Epithelial cell of esophagus (primary cell): ENCODE data around the gene NUDT13.
A peak's percentile ranks its signal among the peaks of the same experiment; 100 is the strongest.

Experiments
- DNase-seq: peaks from one replicate; pipeline ENCODE4 v3.0.0; 2010; ENCODE audit warnings: low read depth
- H3K4me3 ChIP-seq: 2 replicates; pipeline ENCODE4 v1.5.1; 2011; ENCODE audit warnings: mild to moderate bottlenecking, low read length, control low read depth
- TF ChIP-seq, protein P1 (sequence below): IDR thresholded peaks from 2 replicates; pipeline ENCODE4 v1.5.1; 2011; ENCODE audit warnings: low read depth, mild to moderate bottlenecking, low read length, control low read depth, inconsistent platforms; ENCODE audit not compliant: insufficient read depth; ENCODE audit errors: missing control alignments

Gene NUDT13

DNA sequence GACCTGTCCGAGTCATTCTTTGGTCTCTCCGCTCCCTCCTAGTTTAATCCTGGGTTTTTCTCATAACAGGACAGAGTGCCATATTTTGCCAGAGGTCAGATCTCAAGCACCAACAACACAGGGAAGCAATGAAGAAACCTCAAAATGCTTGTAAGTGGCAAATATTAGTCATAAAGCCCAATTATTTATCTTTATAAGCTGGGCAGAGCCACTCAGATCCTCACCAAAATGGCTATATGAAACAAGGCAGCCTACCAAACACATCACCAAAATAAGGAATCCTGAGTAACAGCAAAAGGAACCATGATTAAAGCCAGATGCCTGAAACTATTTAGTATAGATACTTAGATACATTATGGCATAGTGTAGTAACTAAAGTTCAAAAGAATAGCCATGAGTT lies 52.8 kb downstream of the NUDT13 start:
- no peak overlapping the region for H3K4me3 ChIP-seq
- TF ChIP-seq, protein P1, sequence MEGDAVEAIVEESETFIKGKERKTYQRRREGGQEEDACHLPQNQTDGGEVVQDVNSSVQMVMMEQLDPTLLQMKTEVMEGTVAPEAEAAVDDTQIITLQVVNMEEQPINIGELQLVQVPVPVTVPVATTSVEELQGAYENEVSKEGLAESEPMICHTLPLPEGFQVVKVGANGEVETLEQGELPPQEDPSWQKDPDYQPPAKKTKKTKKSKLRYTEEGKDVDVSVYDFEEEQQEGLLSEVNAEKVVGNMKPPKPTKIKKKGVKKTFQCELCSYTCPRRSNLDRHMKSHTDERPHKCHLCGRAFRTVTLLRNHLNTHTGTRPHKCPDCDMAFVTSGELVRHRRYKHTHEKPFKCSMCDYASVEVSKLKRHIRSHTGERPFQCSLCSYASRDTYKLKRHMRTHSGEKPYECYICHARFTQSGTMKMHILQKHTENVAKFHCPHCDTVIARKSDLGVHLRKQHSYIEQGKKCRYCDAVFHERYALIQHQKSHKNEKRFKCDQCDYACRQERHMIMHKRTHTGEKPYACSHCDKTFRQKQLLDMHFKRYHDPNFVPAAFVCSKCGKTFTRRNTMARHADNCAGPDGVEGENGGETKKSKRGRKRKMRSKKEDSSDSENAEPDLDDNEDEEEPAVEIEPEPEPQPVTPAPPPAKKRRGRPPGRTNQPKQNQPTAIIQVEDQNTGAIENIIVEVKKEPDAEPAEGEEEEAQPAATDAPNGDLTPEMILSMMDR = no peak
- DNase-seq = no peak

DNA sequence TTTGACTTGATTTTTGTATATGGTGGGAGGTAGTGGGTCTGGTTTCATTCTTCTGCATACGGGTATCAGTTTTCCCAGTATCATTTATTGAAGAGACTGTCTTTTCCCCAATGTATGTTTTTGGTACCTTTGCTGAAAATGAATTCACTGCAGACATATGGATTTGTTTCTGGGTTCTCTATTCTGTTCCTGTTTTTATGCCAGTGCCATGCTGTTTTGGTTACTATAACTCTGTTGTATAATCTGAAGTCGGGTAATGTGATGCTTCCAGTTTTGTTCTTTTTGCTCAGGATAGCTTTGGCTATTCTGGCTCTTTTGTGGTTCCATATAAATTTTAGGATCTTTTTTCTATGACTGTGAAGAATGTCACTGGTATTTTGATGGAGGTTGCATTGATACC lies 56.7 kb downstream of the NUDT13 start:
- peak overlapping the region; percentile 100 for H3K4me3 ChIP-seq
- DNase-seq = no peak
- TF ChIP-seq, protein P1 = no peak

DNA sequence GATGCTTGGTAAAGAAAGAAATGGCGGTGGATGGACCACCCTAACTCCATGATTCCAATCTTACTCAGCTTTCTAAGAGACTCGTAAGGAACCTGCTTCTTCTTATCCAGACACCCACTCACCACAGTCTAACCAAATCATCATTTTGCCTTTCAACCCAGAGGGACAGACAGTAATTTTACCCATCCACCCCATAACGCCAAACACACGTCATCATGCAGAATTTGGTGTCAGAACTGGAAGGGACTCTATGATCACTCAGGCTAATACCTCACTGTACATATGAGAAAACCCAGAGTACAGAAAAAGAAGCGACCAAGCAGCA lies 57.2 kb downstream of the NUDT13 start:
- H3K4me3 ChIP-seq = peak overlapping the region; percentile 100
- DNase-seq = no peak
- TF ChIP-seq, protein P1 = no peak

DNA sequence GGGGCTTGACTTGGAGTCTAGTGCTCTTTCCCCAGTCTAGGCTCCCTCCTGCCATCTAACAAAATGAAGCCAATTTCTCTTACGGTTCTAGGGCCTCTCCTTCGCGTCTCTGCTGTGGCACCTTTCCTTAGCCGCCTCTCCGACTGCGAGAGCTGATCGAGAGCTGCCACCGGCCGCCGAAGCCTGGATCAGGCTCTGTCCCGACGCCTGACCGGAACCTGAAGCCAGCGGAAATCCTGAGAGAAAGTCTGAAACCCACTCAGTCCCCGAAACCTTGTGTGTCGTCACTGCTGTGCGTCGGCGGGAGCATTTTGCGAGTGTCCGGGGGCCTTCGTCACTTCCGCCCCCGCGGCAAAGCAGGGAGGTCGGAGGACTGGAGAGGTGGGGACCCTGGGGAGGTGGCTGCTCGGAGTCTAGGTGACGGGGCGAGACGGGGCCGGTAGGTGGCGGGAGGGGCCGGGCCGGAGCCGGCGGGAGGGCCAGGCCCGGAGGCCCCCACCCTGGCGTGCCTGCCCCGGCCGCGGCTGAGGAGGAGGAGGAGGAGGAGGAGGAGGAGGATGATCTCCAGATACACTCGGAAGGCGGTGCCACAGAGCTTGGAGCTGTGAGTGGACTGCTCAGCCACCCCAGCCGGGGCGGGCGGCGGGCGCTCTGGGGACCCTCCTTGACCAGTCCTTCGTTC lies 57.7 kb downstream of the NUDT13 start, which contains the start of the genes ECD and FAM149B1:
Gene ECD (minus strand): TSS at position 226 of the 682 bp plus-strand sequence. CDS start 4,071 bp downstream, outside the sequence.
Gene FAM149B1 (plus strand): TSS at position 337 of the 682 bp plus-strand sequence. CDS start 221 bp downstream, at position 558.
- peak within 1 kb of the TSS; percentile 100 for H3K4me3 ChIP-seq
- peak; percentile 95 for DNase-seq
- TF ChIP-seq, protein P1 = no peak

DNA sequence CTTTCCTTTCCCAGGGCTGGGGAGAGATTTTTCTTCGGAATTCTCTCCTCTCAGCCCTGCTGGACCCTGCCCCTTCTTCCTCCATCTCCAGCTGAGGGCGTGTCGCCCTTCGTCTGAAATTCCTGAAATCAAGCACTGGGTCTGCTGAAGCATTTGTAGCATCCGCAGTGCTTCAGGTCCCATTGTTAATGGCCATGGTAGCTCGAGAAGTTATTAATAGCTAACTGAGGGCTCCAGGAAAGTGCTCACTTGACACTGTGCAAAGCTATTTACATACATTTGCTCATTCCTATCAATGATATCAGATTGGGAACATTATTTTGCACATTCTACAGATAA lies 58.2 kb downstream of the NUDT13 start:
- TF ChIP-seq, protein P1 = no peak
- DNase-seq = no peak
- H3K4me3 ChIP-seq = peak overlapping the region; percentile 100

DNA sequence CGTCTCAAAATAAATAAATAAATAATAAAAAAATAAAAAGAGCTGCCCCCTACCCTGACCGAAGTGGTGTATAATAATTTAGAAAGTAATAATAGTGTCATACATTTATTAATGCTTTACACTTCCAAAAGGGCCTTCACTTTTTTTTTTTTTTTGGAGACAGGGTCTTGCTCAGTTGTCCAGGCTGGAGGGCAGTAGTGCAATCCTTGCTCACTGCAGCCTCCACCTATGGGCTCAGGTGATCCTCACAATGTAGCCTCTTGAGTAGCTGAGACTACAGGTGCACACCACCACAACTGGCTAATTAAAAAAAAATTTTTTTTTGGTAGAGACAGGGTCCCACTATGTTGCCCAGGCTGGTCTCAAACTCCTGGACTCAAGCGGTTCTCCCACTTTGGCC lies 59.1 kb downstream of the NUDT13 start:
- H3K4me3 ChIP-seq = no peak overlapping the region
- DNase-seq = no peak
- TF ChIP-seq, protein P1 = no peak

DNA sequence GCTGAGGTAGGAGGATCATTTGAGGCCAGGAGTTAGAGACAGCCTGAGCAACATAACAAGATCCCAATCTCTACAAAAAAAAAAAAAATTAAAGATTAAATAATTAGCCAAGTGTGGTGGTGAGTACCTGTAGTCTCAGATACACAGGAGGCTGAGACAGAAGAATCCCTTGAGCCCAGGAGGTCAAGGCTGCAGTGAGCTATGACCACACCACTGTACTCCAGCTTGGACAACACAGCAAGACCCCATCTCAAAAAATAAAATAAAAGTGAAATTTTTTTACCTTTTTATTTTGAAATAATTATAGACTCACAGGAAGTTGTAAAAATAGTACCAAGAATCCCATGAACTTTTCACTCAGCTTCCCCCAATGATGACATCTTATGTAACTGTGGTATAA lies 62.6 kb downstream of the NUDT13 start:
- no peak for DNase-seq
- H3K4me3 ChIP-seq = no peak overlapping the region
- TF ChIP-seq, protein P1 = no peak
